ENCODE measurements around the gene ULK1.

The ULK1 gene

GRCh38 chr12:131941116-131941986 is 46.9 kb downstream of the ULK1 start:
- H3K4me3 ChIP-seq (ENCODE audit: low read depth, low read length), result no peak overlapping the region

DNA sequence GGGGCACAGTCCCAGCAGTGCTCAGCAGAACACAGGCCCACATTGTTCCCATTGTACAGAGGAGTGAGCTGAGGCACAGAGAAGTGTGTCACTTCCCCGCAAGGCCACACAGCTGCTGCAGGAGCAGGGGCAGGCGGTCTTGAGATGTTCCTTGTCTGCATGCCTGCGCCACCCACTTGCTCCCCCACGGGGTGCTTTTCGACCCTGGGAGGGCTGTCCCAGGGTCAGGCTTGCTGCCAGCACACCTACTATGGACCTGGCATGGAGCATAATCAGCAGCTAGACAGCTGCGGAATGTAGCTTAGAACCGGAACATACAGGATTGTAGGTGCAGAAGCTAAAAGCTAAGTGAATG is 47.5 kb downstream of the ULK1 start:
- no peak overlapping the region for H3K4me3 ChIP-seq (ENCODE audit: low read depth, low read length)
- TF ChIP-seq, protein P1, sequence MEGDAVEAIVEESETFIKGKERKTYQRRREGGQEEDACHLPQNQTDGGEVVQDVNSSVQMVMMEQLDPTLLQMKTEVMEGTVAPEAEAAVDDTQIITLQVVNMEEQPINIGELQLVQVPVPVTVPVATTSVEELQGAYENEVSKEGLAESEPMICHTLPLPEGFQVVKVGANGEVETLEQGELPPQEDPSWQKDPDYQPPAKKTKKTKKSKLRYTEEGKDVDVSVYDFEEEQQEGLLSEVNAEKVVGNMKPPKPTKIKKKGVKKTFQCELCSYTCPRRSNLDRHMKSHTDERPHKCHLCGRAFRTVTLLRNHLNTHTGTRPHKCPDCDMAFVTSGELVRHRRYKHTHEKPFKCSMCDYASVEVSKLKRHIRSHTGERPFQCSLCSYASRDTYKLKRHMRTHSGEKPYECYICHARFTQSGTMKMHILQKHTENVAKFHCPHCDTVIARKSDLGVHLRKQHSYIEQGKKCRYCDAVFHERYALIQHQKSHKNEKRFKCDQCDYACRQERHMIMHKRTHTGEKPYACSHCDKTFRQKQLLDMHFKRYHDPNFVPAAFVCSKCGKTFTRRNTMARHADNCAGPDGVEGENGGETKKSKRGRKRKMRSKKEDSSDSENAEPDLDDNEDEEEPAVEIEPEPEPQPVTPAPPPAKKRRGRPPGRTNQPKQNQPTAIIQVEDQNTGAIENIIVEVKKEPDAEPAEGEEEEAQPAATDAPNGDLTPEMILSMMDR (IDR thresholded peaks at IDR 0.05; ENCODE audit: low read depth, low read length), result no peak

More at GRCh38 chr12:131941116-131941986, 46.9 kb downstream of the ULK1 start:
- TF ChIP-seq, protein P1 (IDR thresholded peaks at IDR 0.05; ENCODE audit: low read depth, low read length), result no peak

DNA sequence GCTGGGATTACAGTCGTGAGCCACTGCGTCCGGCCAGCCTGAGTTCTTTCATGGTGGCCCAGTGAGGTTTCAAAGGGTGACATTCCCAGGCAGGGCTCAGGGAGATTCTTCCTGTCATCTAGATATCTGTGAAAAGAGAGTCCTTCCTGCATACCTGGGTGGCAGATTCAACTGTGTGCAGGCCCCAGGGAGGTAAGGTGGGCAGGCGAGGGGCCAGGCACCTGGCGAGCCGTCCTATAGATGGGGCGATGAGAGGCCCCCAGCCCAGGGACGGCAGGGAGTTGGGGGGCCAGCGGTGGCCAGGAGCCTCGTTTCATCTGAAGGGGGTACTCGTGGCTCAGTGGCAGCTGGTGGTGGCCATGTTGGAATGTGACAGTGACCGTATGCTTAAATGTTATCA is 48.2 kb downstream of the ULK1 start:
- no peak overlapping the region for H3K4me3 ChIP-seq (ENCODE audit: low read depth, low read length)
- TF ChIP-seq, protein P1 (IDR thresholded peaks at IDR 0.05; ENCODE audit: low read depth, low read length), result no peak

DNA sequence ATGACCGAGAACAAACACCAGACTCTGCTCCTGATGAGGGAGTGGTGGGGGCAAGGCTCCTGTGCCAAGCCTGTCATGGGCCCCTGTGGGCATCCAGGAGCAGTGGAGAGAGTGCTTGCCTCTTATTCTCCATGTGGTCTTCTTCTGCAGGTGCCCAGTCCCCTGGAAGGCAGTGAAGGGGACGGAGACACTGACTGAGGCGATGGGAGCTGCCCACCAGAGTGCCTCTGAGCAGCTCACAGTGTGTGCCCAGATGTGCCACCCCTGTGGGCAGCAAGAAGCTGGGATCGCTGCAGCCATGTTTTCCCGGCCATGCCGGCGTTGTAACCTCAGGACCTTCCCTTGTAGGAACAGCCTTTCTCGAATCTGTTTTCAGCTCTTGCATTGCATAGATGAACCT is 49.0 kb downstream of the ULK1 start:
- no peak overlapping the region for H3K4me3 ChIP-seq (ENCODE audit: low read depth, low read length)
- TF ChIP-seq, protein P1 (IDR thresholded peaks at IDR 0.05; ENCODE audit: low read depth, low read length), result no peak

GRCh38 chr12:131943876-131944275 is 49.5 kb downstream of the ULK1 start:
- H3K4me3 ChIP-seq (ENCODE audit: low read depth, low read length), result no peak overlapping the region
- TF ChIP-seq, protein P1 (IDR thresholded peaks at IDR 0.05; ENCODE audit: low read depth, low read length), result no peak

DNA sequence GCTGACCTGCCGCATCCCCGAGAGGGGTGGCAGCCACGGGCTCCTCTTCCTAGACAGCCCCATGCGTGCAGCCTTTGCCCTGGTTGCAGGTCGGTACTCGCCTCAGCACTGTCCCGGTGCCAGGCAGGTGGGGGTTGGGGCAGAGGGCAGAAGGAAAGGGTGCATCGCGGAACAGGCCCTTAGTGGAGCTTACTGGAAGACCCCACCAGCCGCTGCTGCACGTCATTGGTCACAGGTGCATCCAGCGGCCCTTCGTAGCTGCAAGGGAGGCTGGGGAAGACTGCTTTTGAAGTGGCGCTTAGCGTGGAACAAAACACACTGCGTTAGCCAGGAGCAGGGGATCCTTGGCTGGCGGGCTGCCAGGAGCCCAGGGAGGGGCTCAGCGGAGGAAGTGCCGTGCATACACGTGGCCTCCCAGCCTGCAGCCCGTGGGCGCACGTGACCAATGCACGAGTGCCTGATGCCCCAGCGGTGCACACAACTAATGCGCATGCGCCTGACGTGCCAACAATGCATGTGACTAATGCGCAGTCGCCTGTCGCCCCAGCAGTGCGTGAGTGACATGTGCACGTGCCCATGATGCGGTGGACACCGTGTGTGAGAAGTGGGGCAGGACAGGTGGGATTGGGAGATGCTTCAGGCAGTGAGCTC is 50.3 kb downstream of the ULK1 start:
- TF ChIP-seq, protein P1 (IDR thresholded peaks at IDR 0.05; ENCODE audit: low read depth, low read length), result no peak
- H3K4me3 ChIP-seq (ENCODE audit: low read depth, low read length), result no peak overlapping the region

DNA sequence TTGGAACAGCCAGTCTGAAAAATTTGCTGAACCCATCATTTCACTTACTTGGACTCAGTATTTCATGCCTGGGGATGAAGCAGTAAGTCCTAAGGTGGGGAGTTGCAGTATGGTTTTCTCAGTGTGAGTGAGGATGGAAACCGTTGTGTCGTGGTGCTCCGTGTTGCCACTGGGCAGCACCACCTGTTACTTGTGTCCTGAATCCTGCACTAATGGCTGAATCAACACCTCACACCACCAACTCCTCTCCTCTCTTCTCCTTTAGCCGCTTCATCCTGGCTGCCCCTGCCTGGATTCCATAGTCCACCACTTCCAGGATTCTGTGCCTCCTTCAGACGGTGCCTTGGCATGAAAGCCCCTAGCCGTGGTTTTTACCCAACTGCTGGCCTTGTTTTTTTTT is 52.3 kb downstream of the ULK1 start:
- TF ChIP-seq, protein P1 (IDR thresholded peaks at IDR 0.05; ENCODE audit: low read depth, low read length), result no peak
- H3K4me3 ChIP-seq (ENCODE audit: low read depth, low read length), result no peak overlapping the region

Data from WI38 (cell line).